Hematopoietic multipotent progenitor cell treated with erythropoietin and hydrocortisone succinate and interleukin-3 and kit ligand, for 6 days (in vitro differentiated cells): Measurements from ENCODE around the gene MYH11.
A peak's percentile ranks its signal among the peaks of the same experiment; 100 is the strongest.
"Not testable (repeated sequence)": the region's sequence is repeated elsewhere in the genome, so short reads cannot be mapped to it uniquely, and the experiment has no call there.

ENCODE experiments used
- DNase-seq: peaks from one replicate; pipeline ENCODE4 v3.0.0-alpha.2; 2015

The MYH11 gene

DNA sequence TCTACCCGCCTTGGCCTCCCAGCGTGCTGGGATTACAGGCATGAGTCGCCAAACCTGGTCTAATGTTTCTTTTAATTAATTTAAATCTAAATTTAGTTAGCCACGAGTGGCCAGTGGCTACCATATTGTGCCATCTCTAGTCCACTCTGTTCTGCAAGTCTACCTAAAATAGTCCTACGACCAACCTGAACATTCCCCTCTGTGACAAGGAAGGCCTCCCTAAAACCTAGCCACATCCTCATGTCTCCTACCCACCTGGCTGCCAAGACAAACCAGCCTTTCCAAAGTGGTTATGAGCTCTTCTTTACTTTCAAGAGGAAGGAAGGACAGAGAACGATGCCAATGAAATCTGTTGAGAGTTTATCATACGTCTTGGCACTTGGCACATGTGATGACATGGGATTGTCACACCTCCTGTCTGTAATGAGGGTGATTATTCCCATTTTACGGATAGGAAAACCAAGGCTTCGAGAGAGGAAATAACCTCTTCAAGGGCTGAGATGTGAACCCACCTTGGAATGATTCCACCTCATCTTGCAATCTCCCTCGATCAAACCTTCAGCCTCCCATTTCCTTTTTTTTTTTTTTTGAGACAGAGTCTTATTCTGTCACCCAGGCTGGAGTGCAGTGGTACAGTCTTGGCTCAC, 19.7 kb downstream of the MYH11 start:
- no peak for DNase-seq

DNA sequence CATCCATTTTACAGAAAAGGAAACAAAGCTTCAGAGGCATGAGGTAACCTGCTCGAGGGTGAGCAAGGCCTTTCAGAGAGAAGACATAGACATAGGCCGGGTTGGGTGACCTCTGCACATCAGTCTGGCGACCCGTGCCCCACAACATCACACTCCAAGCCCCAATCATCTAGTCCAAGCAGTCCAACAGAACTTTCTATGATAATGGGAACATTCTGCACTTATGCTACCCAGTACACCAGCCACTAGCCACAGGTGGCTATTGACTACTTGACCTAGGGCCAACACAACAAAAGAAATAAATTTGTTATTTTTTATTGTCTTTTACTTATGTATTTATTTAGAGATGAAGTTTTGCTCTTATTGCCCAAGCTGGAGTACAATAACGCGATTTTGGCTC, 20.8 kb downstream of the MYH11 start:
- DNase-seq: no peak

DNA sequence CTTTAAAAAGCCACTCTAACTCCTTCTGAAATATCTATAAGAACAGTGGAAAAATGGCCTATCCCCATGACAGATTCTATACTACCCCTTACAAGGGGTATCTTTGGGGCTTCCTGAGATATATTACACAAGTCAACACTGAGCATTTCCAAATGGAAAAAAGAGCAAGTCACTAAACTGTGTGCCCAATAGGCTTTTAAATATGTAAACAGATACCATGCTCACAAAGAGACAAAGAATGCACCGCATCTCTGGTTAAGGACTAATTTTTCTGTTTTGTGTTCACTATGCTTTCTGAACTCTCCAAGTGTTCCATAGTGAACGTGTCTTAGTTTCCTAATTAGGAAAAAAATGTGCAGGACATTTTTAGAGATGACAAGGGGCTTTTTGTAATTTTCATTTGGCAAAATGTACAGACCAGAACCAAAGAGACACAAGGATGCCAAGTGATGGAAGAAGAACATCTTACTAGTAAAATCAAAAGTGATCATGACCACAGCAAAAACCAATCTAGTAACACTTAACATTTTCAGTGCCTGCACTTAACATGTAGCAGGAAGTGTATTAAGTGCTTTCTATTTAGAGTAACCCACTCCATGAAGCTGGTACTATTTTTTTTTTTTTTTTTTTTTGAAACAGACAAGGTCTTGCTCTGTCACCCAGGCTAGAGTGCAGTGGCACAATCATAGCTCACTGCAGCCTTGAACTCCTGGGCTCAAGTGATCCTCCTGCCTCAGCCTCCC, 21.5 kb downstream of the MYH11 start:
- DNase-seq: no peak

- peak; percentile 21 for DNase-seq
These were observed 22.3 kb downstream of the MYH11 start for GRCh38 chr16:15834502-15834901.

DNA sequence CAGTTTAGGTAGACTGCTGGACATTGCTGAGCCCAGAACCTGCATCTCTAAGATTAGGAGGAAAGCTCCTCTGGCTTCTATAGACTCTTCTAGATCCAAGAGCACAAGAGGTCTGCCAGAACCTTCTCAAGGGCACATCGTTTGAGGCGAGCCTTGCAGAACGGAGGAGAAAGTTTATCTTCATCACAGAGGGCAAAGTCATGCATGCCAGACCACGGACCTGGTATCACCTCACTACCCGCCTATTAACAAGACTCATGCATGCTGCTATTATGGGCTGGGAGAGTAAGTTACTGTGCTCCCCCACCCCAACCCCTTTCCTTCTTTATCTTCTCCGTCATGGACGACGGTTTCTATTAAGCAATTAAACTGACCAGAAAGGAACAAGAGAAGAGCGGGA, 23.3 kb downstream of the MYH11 start:
- no peak for DNase-seq

DNA sequence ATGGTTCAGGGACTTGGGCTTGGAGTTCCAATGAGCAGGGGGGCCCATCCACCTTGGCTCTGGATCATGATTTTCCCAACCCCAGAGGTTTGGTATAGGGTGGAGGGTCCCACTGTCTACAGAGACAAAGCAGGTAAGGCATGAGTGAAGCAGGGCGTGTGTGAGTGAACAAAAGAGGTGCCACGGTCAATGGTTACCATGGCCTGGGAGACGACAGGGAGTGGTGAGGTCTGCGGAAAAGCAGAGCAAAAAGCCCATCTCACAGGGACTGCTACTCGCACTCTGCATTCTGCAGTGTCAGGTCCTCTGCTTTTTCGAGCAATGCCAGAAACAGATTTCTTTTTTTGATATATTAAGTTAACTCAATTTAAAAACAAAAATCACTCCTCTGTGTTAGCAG, 24.6 kb downstream of the MYH11 start:
- no peak for DNase-seq

DNA sequence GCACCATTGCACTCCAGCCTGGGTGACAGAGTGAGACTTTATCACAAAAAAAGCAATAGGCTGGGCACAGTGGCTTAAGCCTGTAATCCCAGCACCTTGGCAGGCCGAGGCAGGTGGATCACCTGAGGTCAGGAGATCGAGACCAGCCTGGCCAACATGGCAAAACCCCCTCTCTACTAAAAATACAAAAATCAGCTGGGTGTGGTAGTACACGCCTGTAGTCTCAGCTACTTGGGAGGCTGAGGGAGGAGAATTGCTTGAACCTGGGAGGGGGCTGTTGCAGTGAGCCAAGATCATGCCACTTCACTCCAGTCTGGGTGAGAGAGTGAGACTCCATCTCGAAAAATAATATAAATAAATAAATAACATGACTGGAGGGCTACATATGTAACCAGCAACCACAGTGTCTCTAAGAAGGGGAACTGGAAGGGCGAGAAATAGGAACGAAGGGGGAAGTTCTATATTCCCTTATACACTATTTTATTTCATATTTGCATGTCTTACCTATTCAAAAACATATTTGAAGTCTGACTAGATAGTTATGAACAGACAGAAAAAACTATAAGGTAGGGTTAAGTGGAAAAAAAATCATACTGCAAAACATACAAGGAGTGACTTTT, 25.9 kb downstream of the MYH11 start:
- DNase-seq: peak; percentile 15

DNA sequence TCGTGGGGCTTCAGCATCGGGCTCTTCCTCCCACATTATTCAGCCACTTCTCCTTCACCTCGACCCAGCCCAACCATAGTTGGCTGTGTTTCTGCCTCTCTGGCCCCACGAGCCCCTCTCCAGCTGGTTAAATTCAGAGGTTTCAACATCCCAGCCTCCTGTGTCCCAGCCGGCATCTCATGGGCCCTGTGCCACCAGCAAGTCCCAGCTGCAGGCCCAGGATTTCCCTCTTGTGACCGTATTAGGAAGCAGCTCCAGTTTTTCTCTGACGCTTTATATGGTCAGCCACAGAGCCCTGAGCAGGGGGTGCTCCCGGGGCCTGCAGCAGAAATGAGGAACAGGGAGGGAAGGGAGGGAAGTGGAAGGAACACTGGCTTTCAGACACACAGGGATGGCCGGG, 27.4 kb downstream of the MYH11 start:
- no peak for DNase-seq

DNA sequence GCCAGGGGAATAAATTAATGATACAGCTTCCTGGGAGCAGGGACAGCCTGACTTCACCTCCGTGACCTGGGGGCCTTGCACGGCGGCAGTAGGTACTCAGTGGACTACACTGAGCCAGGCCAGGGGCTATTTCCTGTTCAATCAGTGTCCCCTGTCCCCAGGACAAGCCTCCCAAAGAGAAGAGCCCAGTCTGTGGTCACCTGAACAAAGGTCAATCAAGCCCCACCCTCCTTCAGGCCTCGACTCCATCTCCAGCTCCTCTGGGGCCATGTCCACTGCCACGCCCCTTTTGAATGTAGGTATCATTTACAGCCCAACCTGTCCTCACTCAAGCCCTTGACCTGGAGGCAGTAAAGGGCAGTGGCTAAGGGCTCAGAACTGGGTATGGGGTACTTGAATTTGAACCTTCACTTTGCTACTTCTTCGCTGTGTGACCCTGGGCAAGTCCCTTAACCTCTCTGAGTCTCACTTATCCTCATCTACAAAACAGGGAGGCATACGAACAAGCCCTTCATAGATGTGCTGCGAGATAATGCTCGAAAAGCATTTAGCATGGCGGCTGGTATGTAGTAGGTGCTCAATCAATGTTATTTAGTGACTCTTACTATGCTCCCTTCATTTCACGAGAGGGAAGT, 29.0 kb downstream of the MYH11 start:
- no peak for DNase-seq

DNA sequence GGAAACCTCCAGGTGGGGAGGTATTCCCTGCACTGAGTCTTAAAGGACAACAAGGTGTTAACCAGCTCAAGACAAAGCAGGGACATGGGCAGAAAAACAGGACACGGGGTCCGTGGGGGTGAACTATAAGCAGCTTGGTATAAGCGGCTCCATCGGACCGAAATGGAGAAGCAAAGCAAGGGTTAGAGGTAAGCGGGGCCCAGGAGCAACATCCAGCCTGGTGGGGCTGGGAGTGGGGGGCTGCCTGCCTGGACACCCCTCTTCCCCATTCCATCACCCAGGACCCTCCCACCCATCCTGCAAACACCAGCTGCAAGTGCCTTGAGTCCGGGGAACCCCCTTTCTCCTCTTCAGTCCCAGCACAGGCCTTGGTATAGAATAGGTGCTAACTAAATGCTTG, 29.5 kb downstream of the MYH11 start:
- no peak for DNase-seq

DNA sequence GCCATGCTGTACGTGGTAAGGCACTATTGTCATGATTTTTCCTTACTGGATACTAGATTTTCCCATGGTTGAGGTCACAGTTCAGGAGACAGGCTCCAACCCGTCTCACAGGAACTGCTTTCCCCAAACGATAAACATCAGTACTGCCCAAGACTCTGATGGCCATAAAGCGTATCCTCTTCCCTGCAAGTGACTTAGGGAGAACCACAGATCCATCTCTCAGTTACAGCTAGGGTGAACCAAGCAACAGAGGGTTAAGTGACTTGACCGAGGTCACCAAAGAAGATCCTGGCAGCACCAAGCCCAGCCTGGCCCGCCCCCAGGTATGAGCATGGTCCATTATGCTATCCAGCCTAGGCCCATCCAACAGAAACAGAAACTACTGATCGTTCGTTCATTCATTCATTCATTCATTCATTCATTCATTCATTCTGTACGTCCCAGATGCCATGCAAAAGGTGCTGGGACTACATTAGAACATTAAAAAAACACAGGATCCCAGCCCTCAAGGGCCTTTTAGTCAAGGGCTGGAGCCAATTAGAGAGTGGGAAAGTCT, 31.0 kb downstream of the MYH11 start:
- no peak for DNase-seq

- no peak for DNase-seq
These were observed 33.9 kb downstream of the MYH11 start for GRCh38 chr16:15822957-15823356.

GRCh38 chr16:15820837-15821236, 36.0 kb downstream of the MYH11 start:
- DNase-seq: no peak

- DNase-seq: no peak
These were observed 37.8 kb downstream of the MYH11 start for GRCh38 chr16:15819046-15819445.

- DNase-seq: no peak
These were observed 39.4 kb downstream of the MYH11 start for GRCh38 chr16:15817446-15817845.

GRCh38 chr16:15816228-15816627, 40.6 kb downstream of the MYH11 start:
- no peak for DNase-seq

DNA sequence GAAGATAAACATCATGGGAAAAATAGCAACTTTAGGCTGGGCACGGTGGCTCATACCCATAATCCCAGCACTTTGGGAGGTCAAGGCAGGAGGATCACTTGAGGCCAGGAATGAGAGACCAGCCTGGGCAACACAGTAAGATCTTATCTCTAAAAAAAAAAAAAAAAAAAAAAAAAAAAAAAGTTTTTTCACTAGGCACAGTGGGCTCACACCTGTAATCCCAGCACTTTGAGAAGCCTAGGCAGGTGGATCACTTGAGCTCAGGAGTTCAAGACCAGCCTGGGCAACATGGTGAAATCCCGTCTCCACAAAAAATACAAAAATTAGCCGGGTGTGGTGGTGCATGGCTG, 44.5 kb downstream of the MYH11 start:
- not testable (repeated sequence) for DNase-seq

- DNase-seq: peak; percentile 64
These were observed 45.1 kb downstream of the MYH11 start for GRCh38 chr16:15811481-15812400.

DNA sequence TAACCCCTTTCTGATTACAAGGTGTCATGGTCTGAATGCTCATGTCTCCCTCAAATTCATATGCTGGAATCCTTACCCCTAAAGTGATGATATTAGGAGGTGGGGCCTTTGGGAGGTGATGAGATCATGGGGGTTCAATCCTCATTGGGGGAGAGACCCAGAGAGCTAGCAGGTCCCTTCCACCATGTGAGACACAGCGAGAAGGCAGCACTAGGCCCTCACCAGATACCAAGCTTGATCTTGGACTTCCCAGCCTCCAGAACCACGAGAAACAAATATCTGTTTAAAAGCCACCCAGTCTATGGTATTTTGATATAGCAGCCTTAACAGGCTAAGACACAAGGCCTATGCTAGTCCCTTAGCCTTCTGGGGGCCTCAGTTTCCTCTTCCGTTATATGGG, 45.9 kb downstream of the MYH11 start:
- DNase-seq: no peak

- no peak for DNase-seq
These were observed 46.4 kb downstream of the MYH11 start for GRCh38 chr16:15810411-15810810.

GRCh38 chr16:15809297-15809696, 47.5 kb downstream of the MYH11 start:
- DNase-seq: not testable (repeated sequence)

DNA sequence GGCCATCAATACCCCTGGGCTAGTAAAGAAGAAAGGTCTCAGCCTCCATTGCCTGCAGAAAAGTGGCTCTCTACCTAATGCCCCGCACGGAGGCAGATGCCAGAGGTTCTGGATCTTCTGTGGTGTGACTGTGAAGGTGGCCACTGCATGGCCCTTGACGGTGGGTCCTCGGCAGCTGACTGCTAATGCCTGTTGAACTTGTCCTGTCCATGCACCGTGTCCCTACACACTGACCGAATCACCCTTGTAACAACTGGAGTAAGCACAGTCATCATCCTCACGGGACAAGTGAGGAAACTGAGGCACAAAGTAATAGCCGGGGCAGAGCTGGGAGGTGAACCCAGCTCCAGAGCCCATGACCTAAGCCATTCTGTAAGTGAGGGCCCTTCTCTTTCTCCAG, 48.8 kb downstream of the MYH11 start:
- DNase-seq: no peak

DNA sequence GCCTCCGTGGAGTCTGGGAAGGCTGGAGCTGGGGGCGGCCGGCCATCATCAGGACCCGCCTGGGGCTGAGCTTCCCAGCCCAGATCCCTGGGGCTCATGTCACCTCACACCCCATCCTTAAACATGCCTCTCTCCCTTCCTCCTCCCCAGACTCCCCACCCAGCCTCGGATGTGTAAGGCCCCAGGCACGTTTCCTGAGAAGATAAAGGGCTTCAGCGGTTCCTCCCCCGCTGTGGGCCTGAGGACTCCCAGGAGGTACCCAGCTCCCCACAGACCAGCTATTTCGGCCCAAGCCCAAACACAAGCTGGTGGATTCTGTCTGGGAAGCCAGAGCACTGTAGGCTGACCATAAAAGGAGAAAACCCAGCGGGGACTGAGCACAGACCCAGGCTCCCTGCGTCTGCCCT, 49.2 kb downstream of the MYH11 start:
- DNase-seq: peak; percentile 46
